Aorta (tissue), 5 donors: ENCODE data around the gene TET2. TPM values are rescaled to one million over a fixed set of nuclear protein-coding genes. Genes with fewer than 3 reads are reported as not detected.

Experiments
- ATAC-seq: fragments of 200-7000 bp; cut with Tn5 transposase; one replicate; pipeline ENCODE4 v1.9.1; 2022; ENCODE audit warnings: moderate library complexity; ENCODE audit not compliant: low FRiP score
- DNase-seq, 2 donors: peaks; one replicate each; pipeline ENCODE4 v3.0.0-alpha.2; 2020
- H3K27ac ChIP-seq, 2 donors: one replicate each; pipeline ENCODE4 v1.5.1; 2013; ENCODE audit warnings: low read length in 2 of 2, mild to moderate bottlenecking in 2 of 2, moderate library complexity in 2 of 2, control low read depth in 1 of 2, inconsistent platforms in 1 of 2, low read depth in 1 of 2
- H3K27me3 ChIP-seq, 2 donors: one replicate each; pipeline ENCODE4 v1.6.1; 2013; ENCODE audit warnings: control low read depth in 1 of 2, low read length in 1 of 2, mild to moderate bottlenecking in 1 of 2, moderate library complexity in 1 of 2; ENCODE audit not compliant: insufficient read depth in 2 of 2, control insufficient read depth in 1 of 2
- H3K36me3 ChIP-seq, 2 donors: one replicate each; pipeline ENCODE4 v1.6.1; 2013; ENCODE audit warnings: control low read depth in 1 of 2, low read length in 1 of 2, mild to moderate bottlenecking in 1 of 2; ENCODE audit not compliant: insufficient read depth in 2 of 2, control insufficient read depth in 1 of 2
- H3K4me1 ChIP-seq, 2 donors: one replicate each; pipeline ENCODE4 v1.6.1; 2013; ENCODE audit warnings: low read length in 2 of 2, control low read depth in 1 of 2, mild to moderate bottlenecking in 1 of 2, moderate library complexity in 1 of 2; ENCODE audit not compliant: insufficient read depth in 2 of 2, control insufficient read depth in 1 of 2
- H3K4me3 ChIP-seq, 2 donors: one replicate each; pipeline ENCODE4 v1.5.1; 2013; ENCODE audit warnings: low read length in 2 of 2, control low read depth in 1 of 2, mild to moderate bottlenecking in 1 of 2
- H3K9me3 ChIP-seq: one replicate; pipeline ENCODE4 v1.6.1; 2013; ENCODE audit warnings: mild to moderate bottlenecking, low read length; ENCODE audit not compliant: control insufficient read depth
- WGBS, 2 donors: extraction: QIAGEN DNeasy Blood & Tissue Kit; methylation state at CpG; one replicate each; pipeline ENCODE4 v1.1.7; 2013; 5-methylcytosine and 5-hydroxymethylcytosine counted together
- intact Hi-C, 2 donors: fragments of 100-400 bp; cut with DNase I; formaldehyde crosslinking; loops; one replicate each; pipeline versions ENCODE4 v1.14.2 to v1.15.0; 2022
- polyA plus RNA-seq, 2 donors: library from polyadenylated mRNA; stranded (reverse); fragments of 200-250 nt; gene quantifications; one replicate each; pipeline ENCODE4 v1.2.3, GENCODE V29; 2013
- total RNA-seq, 2 donors: library from RNA; stranded (reverse); fragmentation: NEBNext Ultra II Directional; extraction: Animal tissue kit (Norgen Biotek cat#: 25700); gene quantifications; one replicate each; pipeline ENCODE4 v1.2.1, GENCODE V29; 2021
- donor health status: healthy with polysubstance abuse.
- donor health status: Bipolar disorder and iron deficiency.
- donor health status: DM: no; HTN: no; CAD: no.
- donor health status: DM: no; HTN: no; CAD: no.
- donor health status: DM: yes; HTN: yes; CAD: no.

The TET2 gene
- total and polyA plus RNA-seq, 4 donors, result 2.0 to 40.9 (median 21.8) TPM

GRCh38 chr4:105135785-105136184 is 10.9 kb upstream of the TET2 start:
- Histone ChIP-seq H3K4me3 (no peak overlapping the region), H3K27ac (no peak overlapping the region), H3K4me1 (no peaks in the 10 kb centered on the region), H3K9me3 (peaks cover 2% of the 10 kb centered on the region), H3K36me3 (no peaks in the 10 kb centered on the region), H3K27me3 (no peaks in the 10 kb centered on the region)
- intact Hi-C loops, result no loop called here
- DNase-seq (no peak), ATAC-seq (no peak)
- 50 to 61% methylated on average over 2 of the region's 2 CpGs for whole genome bisulfite sequencing, 2 donors

DNA sequence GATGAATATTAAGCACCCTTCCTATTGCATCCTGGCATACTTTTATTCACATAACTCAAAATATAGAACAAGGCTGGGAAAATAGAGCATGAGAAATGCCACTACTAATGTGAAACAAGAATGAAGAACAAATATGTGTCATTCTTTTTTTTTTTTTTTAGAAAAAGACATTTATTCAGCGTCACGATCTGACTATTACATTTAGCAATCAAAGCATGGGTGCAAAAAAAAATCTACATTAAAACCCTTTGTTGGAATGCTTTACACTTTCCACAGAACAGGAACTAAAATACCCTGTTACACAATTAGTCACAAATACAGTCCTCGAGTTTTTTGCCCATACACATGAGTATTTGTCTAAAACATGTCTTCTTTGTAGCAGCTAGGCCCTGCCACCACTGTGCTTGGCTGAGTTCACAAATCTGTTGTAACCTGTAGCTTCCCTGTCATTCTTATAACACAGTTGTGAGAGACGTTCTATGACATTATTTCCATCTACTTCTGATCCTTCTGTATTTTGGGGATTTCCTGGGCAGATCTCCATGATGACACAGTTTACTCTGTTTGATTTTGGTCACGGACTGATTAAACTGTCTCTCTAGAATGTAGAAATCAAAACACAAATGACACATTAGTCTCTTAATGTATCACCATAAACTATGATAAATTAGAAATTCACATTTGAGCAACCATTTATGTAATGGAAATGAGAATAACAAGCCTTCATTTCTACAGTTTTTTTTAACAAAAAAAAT is 9.4 kb upstream of the TET2 start:
- H3K27ac ChIP-seq, result no peak overlapping the region
- intact Hi-C loops, result no loop called here

GRCh38 chr4:105139646-105140045 is 7.0 kb upstream of the TET2 start:
- Histone ChIP-seq H3K4me3 (no peak overlapping the region), H3K9me3 (no peaks in the 10 kb centered on the region), H3K27me3 (no peaks in the 10 kb centered on the region), H3K4me1 (no peaks in the 10 kb centered on the region), H3K27ac (no peak overlapping the region), H3K36me3 (no peaks in the 10 kb centered on the region)
- 93 to 95% methylated on average over 1 of the region's 1 CpG for WGBS, 2 donors
- DNase-seq (no peak), ATAC-seq (no peak)
- intact Hi-C loops, result loop anchor here (2.0 to 10.0 kb wide), 3 partner anchors 105 to 575 kb away; no protein-coding TSS in a partner anchor

More for the DNA sequence above, 9.4 kb upstream of the TET2 start:
- Histone ChIP-seq H3K27me3 (no peaks in the 10 kb centered on the region), H3K4me3 (no peak overlapping the region), H3K9me3 (no peaks in the 10 kb centered on the region), H3K4me1 (no peaks in the 10 kb centered on the region), H3K36me3 (no peaks in the 10 kb centered on the region)
- DNase-seq, result no peak
- ATAC-seq, result no peak
- whole genome bisulfite sequencing, 2 donors, result 76 to 78% methylated on average over 5 of the region's 5 CpGs

DNA sequence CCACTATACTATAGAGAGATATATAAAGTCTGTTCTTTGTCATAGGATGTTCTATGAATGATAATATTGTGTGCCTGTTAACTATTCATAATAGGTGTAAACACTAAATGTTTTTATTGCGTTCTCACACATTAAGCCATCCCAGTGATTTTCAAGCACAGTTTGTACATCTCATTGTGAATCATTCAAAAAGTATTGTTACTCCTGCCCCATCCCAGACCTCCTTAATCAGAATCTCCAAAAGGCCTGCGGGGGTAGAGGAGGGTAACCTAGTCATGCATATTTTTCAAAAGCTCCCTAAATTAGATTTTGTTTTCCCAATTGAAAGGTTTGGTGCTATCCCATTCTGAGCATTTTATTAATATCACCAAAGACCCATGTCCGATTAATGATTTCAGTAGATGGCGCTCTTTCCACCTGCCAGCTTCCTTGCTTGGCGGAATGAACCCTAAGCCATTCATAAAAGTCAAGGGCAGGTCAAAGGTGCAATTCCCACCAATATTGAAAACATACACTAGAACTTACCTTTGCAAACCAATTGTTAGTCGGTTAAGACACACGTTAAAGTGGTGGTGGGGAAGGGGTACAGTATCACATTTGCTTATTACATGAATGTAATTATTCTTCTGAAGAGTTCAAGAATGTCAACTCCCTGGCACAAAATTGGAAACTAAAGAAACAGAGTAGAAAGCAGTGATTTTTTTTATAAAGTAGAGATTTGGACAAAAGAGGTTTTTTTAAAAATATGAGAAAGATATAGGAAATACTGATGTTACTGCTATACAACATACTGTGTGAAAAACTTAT is 5.8 kb upstream of the TET2 start:
- 14 to 15% methylated on average over 7 of the region's 7 CpGs for WGBS, 2 donors
- Histone ChIP-seq H3K4me3 (no peak overlapping the region), H3K27ac (no peak overlapping the region), H3K36me3 (no peaks in the 10 kb centered on the region), H3K4me1 (no peaks in the 10 kb centered on the region), H3K9me3 (no peaks in the 10 kb centered on the region), H3K27me3 (no peaks in the 10 kb centered on the region)
- intact Hi-C loops, result loop anchor here (1.0 to 10.0 kb wide), 4 partner anchors 104 to 574 kb away; no protein-coding TSS in a partner anchor
- DNase-seq (no peak), ATAC-seq (peak; percentile 42)

DNA sequence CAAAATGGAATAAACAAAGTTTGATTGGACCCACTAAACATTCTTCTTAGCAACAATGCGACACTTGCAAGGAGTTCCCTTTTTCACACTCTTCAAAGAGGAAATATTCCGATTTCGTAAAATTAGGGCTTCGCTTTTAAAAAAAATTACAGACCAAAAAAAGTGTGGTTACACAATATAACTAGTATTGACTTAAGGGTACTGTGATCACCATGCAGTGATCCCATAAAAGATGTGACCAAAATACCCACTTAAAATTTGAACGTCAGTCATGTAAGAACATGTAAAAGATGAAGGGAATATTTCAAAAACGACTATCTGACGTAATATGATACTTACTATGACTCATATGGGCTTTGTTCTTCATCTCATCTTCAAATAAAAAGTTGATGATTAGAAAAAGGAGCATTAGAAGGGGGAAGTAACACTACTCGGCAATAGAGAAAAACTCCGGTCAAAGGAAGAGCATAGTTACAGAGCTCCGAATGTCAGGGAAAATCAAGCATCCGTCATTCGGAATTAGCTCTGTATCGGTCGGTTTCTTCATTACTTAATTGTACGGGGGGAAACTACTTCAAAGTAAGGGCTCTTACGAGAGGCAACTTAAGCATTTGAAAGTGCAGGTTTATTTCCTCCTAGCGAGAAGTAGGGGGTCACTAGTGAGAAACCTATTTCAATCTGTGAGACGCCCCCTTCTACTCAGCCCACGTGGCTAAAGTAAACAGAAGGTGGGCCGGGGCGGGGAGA is 1.3 kb upstream of the TET2 start:
- Histone ChIP-seq H3K27me3 (no peaks in the 10 kb centered on the region), H3K36me3 (no peaks in the 10 kb centered on the region), H3K4me1 (no peaks in the 10 kb centered on the region), H3K27ac (no peak overlapping the region), H3K9me3 (no peaks in the 10 kb centered on the region), H3K4me3 (peak overlapping the region; percentile 98 to 100)
- 45% methylated on average over 21 of the region's 21 CpGs for WGBS, 2 donors
- intact Hi-C loops, result loop anchor here (5.0 to 10.0 kb wide), 4 partner anchors 47 to 569 kb away; no protein-coding TSS in a partner anchor
- ATAC-seq (no peak), DNase-seq (no peak)

DNA sequence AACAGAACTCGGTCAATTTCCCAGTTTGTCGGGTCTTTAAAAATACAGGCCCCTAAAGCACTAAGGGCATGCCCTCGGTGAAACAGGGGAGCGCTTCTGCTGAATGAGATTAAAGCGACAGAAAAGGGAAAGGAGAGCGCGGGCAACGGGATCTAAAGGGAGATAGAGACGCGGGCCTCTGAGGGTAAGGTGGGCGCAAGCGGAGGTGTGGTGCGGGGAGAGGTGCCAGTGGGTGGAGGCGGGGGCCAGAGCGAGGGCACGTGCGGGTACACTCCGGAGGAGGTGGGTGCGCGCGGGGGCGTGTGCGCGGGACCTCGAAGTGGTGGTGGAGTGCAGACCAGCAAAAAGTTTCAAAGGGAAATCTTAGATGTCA is 787 bp upstream of the TET2 start:
- ATAC-seq, result peak; percentile 45
- no peaks in the 10 kb centered on the region for H3K36me3 ChIP-seq
- no peaks in the 10 kb centered on the region for H3K9me3 ChIP-seq
- peak overlapping the region in 1 of 2 donors; percentile 23 for H3K27ac ChIP-seq
- DNase-seq, result peak; percentile 64 to 81
- intact Hi-C loops, result loop anchor here (2.0 to 10.0 kb wide), 5 partner anchors 46 to 569 kb away; no protein-coding TSS in a partner anchor
- H3K4me3 ChIP-seq, result peak overlapping the region; percentile 98 to 100
- H3K4me1 ChIP-seq, result peaks cover 0 to 4% of the 10 kb centered on the region in 2 donors
- H3K27me3 ChIP-seq, result no peaks in the 10 kb centered on the region
- 3% methylated on average over 15 to 25 of the region's 25 CpGs for WGBS, 2 donors

DNA sequence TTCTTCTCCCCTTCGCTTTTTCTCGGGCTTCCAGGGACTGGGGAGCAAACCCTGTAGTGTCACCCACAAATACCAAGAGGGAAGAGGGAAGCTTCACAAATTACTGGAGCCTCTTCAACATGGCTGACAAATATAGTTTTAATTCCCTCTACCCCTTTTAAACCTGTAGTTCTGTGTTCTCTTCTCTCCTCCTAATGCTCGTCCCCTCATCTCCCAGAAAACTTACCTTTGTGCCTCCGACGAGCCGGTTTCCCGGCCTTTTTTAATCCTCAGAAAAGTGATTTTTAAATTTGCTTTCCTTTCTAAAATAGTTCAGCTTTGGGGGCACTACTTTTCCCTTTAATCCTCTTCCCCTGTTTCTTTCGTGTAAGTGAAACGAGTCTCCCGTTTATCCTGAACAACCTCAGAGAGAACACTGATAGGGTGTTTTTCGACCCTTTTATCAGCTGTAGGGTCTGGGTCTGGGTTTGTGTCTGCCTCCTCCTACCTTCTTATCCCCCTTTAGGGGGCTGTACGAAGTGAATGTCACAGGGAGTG is 408 bp downstream of the TET2 start:
- Histone ChIP-seq H3K27ac (peak overlapping the region; percentile 11 to 84), H3K27me3 (no peaks in the 10 kb centered on the region), H3K4me1 (peaks cover 0 to 6% of the 10 kb centered on the region in 2 donors), H3K36me3 (no peaks in the 10 kb centered on the region), H3K9me3 (no peaks in the 10 kb centered on the region), H3K4me3 (peak overlapping the region; percentile 98 to 100)
- DNase-seq, result no peak
- WGBS, 2 donors, result 0% methylated on average over 12 of the region's 12 CpGs
- intact Hi-C loops, result loop anchor here (2.0 to 10.0 kb wide), 5 partner anchors 45 to 568 kb away; no protein-coding TSS in a partner anchor
- ATAC-seq, result peak; percentile 44

DNA sequence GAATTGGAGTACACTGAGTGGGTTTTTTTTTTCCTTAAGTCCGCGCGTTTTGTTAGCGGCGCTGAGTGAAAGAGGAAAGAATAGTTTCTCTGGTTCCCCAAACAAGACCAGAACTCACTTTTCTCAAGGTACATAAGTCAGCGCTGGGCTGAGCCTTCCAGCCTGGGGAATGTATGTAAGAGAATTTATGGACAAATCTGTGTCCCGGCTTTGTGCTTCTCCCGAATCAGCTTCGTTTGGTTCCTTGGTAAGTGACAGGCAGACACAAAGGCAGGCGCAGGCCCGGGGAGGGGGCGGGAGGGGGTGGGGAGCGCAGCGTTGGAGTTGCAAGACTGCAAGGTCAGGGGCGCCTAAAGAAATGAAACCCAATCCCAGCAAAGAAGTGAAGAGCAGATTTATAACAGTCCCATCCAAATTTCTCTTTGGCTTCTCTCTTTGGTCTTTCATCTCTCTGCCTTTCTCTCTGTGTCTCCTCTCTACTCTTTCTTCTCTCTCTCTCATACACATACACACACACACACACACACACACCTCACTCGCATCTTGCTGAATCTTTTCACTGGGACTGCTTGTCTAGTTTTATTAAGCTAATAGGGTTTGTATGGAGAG is 981 bp downstream of the TET2 start:
- ATAC-seq, result peak; percentile 8
- Histone ChIP-seq H3K4me1 (peaks cover 0 to 6% of the 10 kb centered on the region in 2 donors), H3K27me3 (no peaks in the 10 kb centered on the region), H3K9me3 (no peaks in the 10 kb centered on the region), H3K36me3 (no peaks in the 10 kb centered on the region), H3K27ac (no peak overlapping the region), H3K4me3 (peak overlapping the region; percentile 98 to 100)
- peak in 1 of 2 donors; percentile 68 for DNase-seq
- 0% methylated on average over 16 of the region's 16 CpGs for WGBS, 2 donors
- intact Hi-C loops, result loop anchor here (2.0 to 10.0 kb wide), 5 partner anchors 45 to 567 kb away; no protein-coding TSS in a partner anchor
